Left lobe of liver (tissue), 2 donors: ENCODE data around the gene ADCYAP1R1. TPM values are rescaled to one million over a fixed set of nuclear protein-coding genes. Genes with fewer than 3 reads are reported as not detected.

Source experiments
- ATAC-seq: fragments of 200-7000 bp; cut with Tn5 transposase; one replicate; pipeline ENCODE4 v1.9.1; 2020; ENCODE audit warnings: mild to moderate bottlenecking, moderate library complexity
- DNase-seq: peaks from one replicate; pipeline ENCODE4 v3.0.0-alpha.2; 2020; ENCODE audit warnings: low spot score
- total RNA-seq: library from RNA; stranded (reverse); gene quantifications from one replicate; pipeline ENCODE4 v1.2.1, GENCODE V29; 2021
- donor health status: DM: no; HTN: no; CAD: no; lungs with moderate emphysema.
- donor health status: DM: no; HTN: yes; CAD: no.

Gene ADCYAP1R1
- total RNA-seq, 1 donor from 2014 or later = 0.65 TPM

DNA sequence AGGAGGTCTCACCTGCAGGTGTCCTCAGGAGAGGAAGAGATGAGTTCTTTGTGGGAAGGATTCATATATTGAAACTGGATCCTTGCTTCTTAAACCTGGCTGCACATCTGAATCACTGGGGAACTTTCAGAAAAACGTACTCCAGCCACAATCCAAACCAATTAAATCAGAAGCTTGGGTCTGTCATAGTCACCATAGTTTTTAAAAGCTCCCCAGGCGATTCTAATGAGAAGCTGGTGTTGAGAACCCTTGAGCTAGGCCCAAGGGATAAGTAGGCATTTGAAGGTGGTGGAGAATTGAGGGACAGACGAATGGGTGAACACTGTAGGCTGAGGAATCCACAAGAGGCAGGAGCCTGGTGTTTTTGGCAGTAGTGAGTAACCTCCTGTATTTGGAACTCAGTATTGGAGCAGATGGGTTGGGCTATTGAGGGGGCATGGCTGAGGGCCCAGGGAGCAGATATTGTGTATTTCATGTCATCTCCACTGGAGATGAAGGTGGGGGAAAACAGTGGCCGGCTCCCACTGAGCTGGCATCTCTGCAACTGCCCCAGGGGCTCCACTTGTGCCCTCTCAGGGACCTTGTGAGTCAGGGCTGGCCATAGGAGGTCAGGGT lies 14.5 kb downstream of the ADCYAP1R1 start:
- ATAC-seq (no peak), DNase-seq (no peak)

GRCh38 chr7:31067491-31067890 lies 15.4 kb downstream of the ADCYAP1R1 start:
- no peak for DNase-seq
- no peak for ATAC-seq

DNA sequence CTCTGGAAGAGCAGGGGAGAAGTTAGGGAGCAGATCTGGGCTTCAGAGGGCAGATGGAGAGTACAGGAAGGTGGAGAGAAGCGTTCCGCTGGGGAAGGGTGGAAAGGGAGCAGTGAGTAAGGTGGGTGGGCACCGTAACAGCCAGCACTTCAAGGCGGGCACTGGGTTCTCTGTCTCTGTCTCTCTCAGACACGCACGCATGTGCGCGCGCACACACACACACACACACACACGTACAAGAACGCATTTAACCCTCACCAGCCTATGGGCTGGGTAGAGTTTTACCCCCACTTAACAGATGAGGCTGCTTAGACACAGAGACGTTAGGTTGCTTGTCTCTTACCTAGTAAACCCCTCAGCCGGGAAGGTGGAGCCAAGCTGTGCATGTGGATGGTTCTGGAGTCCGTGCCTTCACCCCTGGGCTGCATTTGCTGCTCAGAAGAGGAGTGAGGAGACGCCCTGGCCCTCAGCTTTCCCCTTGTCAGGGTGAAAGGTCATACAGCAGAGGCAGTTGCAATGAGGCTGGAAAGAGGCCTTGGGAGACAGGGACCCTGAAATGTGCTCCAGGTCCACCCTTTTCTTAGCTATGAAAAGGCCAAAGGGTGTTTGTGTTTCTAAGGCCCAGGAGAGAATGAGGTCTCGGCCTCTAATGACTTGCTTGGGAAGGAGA lies 16.0 kb downstream of the ADCYAP1R1 start:
- no peak for ATAC-seq
- DNase-seq = no peak

DNA sequence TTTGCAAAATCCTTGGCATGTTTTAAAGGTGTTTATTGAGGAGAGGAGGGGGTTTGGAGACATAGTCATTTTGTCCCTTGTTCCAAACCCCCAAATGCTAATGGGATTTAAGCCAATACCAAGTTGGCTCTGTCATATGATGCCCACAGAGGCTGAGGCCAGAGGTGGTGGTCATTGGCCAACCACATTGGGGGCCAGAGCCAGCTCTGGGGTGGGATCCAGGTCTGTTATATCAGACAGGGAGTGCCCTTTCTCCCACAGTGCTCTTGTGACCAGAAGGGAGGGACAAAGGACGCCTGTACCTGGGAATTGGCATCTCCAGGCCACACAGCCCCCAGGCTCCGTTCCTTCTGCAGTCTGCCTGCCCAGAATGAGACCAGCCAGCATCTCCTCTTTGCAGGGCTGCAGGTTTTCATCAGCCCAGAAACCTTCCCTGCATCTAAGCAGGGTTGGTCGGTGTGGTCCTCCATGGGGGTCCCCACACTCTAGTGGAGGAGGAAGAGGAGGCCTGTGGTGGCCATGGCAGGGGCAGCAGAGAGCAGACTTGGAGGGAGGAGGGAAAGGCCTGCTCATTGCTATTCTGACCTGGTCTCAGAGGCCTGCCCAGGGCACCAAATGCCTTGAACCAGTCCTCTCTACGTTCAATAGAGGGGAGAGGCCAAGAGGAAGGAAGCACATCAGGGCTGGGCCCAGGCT lies 17.9 kb downstream of the ADCYAP1R1 start:
- DNase-seq (no peak), ATAC-seq (no peak)

DNA sequence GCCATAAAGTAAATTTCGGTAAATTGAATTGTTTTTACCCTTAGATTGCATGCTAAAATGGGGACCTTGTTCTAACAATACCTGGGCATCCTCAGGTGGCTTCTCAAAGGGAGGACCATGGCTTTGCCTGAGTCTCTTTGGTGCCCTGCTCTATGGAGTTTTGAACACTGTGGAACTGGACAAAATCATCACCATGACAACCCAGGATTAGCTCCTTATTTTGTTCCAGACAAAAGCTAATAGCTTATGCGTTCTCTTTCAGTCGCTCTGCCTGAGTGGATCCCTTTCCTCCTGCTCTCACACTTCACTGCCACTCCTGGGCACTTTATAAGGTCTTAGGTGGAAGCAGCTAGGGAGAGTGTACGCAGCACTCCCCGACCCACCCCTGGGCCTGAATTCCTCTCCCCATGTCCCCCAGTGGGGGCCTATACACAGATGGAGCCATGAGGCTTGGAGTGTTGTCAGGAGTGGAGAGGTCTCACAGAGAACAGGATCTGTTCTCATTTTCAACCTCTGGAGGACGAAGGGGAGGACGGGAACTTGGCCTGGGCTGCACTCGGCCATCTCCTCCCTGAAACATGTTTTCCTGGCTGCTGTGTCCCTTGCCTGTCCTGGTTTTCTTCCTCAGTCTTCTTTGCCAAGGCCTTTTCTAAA lies 19.0 kb downstream of the ADCYAP1R1 start:
- DNase-seq (no peak), ATAC-seq (no peak)

DNA sequence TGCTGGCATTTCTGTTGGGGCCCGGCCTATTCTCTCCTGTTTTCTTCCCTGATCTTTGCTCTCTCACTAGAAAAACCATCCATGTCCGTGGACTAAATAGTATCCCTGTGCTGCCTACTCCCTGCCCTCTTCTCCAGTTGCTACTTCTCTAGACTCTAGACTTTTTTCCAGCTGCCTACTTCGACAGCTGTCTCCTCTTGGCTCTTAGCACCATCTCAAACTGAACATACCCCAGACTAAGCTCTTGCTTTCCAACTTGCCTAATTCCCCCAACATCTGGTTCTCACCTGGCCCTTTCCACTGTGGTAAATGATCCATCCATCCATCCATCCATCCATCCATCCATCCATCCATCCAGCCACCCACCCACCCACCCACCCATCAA lies 19.5 kb downstream of the ADCYAP1R1 start:
- no peak for ATAC-seq

GRCh38 chr7:31073326-31074119 lies 21.4 kb downstream of the ADCYAP1R1 start:
- ATAC-seq (no peak), DNase-seq (no peak)

More for the DNA sequence above, 19.5 kb downstream of the ADCYAP1R1 start:
- no peak for DNase-seq

GRCh38 chr7:31074120-31074383 lies 21.9 kb downstream of the ADCYAP1R1 start:
- ATAC-seq = no peak
- no peak for DNase-seq

DNA sequence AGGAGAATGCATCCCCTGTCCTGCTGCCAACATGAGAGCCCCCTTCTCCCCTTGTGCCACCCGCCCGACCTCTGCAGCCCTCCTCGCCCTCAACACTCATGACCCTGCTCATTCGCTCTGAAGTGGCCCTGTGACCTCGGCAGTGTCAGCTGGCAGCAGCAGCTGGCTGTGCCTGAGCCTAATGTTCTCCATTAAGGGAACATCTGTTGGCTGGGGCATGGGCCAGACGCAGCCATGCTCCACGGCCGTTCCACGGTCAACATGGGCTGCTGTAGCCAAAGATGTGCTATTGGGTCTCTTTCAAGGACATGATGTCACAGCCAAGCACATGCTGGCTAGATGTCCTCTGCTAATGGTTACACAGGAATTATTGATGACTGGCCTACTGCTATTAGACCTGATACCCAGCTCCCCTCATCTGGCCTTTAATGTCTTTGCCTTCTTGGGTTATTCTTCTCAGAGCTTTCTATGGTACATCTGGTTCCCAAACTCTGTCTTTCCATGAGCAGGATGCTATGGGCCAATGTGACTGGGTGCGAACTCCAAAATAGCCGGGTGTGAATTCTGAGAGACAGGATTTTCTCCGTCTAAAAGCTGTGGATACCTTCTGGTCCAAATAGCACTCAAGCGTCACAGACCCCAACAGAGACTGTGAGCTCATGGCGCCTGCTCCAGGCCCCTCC lies 22.4 kb downstream of the ADCYAP1R1 start:
- DNase-seq (no peak), ATAC-seq (no peak)

- ATAC-seq = no peak
- no peak for DNase-seq
Measured at GRCh38 chr7:31075086-31075405, 22.9 kb downstream of the ADCYAP1R1 start.

DNA sequence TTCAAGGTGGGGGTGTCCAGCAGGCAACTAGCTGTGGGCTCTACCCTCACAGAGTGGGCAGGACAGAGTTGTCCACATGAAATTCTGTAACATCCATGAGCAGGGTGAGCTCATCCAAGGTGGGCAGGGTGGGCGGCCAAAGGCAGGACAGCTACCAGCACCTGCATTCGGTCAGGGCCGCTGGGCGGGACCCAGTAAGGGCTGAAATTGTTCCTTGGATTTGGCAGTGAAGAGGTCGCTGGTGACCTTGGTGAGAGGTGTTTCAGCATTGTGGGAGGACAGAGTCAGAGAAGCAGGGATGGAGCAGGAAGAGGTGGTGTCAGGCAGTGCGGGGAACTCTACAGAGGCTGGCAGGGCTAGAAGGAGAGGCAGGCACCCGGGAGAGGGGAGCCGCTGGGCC lies 23.9 kb downstream of the ADCYAP1R1 start:
- ATAC-seq (no peak), DNase-seq (no peak)

GRCh38 chr7:31076641-31077310 lies 24.7 kb downstream of the ADCYAP1R1 start:
- no peak for DNase-seq

GRCh38 chr7:31077484-31078362 lies 25.6 kb downstream of the ADCYAP1R1 start:
- ATAC-seq = no peak
- no peak for DNase-seq

More at GRCh38 chr7:31076641-31077310, 24.7 kb downstream of the ADCYAP1R1 start:
- no peak for ATAC-seq

- DNase-seq = no peak
- no peak for ATAC-seq
Measured at GRCh38 chr7:31078363-31078990, 26.4 kb downstream of the ADCYAP1R1 start.

- no peak for ATAC-seq
- no peak for DNase-seq
Measured at GRCh38 chr7:31079126-31079823, 27.2 kb downstream of the ADCYAP1R1 start.

GRCh38 chr7:31079824-31080511 lies 27.9 kb downstream of the ADCYAP1R1 start:
- DNase-seq (no peak), ATAC-seq (no peak)

DNA sequence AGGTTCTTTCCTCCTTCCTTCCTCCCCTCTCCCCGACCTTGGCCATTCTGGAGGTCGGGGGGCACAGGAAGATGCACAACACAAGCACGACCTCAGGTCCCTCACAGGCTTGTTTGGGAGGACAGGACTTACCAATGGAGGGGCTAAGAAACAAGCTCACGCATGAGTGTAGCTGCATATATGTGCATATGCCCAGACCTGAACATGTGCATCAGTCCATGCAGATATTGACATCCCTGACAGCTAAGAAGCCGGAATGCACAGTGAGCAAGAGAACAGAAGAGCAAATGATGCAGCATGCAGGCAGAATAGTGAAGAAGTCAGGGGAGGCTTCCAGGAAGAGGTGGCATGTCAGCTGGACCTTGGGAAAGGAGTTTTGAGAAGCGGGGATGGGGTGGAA lies 28.7 kb downstream of the ADCYAP1R1 start:
- ATAC-seq = no peak
- DNase-seq = no peak
